Activated naive CD4-positive, alpha-beta T cell (primary cell): ENCODE measurements around the gene METTL18.

Experiments
- DNase-seq, 4 experiments: peaks; one replicate each; lab custom pipeline; 2025; lab: John Stamatoyannopoulos, UW

The METTL18 gene

GRCh38 chr1:169785267-169785666, 9.4 kb downstream of the METTL18 start:
- DNase-seq: no peak

GRCh38 chr1:169784102-169784501, 10.6 kb downstream of the METTL18 start:
- no peak for DNase-seq

- no peak for DNase-seq
Observed at GRCh38 chr1:169782596-169782995, 12.1 kb downstream of the METTL18 start.

- no peak for DNase-seq
Observed at GRCh38 chr1:169779970-169780369, 14.7 kb downstream of the METTL18 start.

GRCh38 chr1:169779150-169779549, 15.6 kb downstream of the METTL18 start:
- DNase-seq: no peak

GRCh38 chr1:169776440-169776839, 18.3 kb downstream of the METTL18 start:
- DNase-seq: no peak

- no peak for DNase-seq
Observed at GRCh38 chr1:169768161-169768560, 26.5 kb downstream of the METTL18 start.

GRCh38 chr1:169765580-169766331, 29.0 kb downstream of the METTL18 start:
- DNase-seq: no peak

- no peak for DNase-seq
Observed at GRCh38 chr1:169764919-169765318, 29.8 kb downstream of the METTL18 start.

- no peak for DNase-seq
Observed at GRCh38 chr1:169762699-169763098, 32.0 kb downstream of the METTL18 start.

GRCh38 chr1:169759038-169759437, 35.7 kb downstream of the METTL18 start:
- no peak for DNase-seq

GRCh38 chr1:169753549-169753948, 41.2 kb downstream of the METTL18 start:
- no peak for DNase-seq

GRCh38 chr1:169750041-169750440, 44.7 kb downstream of the METTL18 start:
- no peak for DNase-seq

- DNase-seq: no peak
Observed at GRCh38 chr1:169746550-169746949, 48.2 kb downstream of the METTL18 start.

- no peak for DNase-seq
Observed at GRCh38 chr1:169745015-169745861, 49.5 kb downstream of the METTL18 start.
